ENCODE data around the gene SMAP2.

The SMAP2 gene

DNA sequence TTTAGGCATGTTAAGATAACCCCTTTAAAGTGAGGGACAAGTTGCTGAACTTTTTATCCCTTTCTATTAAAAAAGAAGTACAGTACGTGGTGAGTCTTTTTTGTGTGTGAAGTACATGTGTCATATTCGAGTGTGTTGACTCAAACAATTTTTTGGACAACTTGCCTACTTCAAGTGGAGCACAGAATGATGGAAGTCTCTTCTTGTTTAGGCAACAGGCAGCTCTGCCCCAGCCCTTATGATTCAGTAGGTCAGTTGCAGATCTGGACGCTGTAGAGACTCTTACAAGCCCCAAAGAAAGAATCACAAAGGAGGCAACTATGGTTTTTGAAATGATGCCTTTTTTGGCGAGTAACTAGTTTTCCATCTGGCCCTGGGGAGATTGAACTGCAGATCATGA is 62.3 kb downstream of the SMAP2 start:
- TF ChIP-seq YY1 (IDR thresholded peaks at IDR 0.05; ENCODE audit: low read depth) (no peak), EGR1 (IDR thresholded peaks at IDR 0.05) (no peak), TEAD4 (IDR thresholded peaks at IDR 0.05) (no peak), TAF1 (IDR thresholded peaks at IDR 0.05; ENCODE audit: low read depth) (no peak), ZBTB7A (IDR thresholded peaks at IDR 0.05; ENCODE audit: low read depth) (no peak), EP300 (IDR thresholded peaks at IDR 0.05; ENCODE audit: borderline replicate concordance) (no peak), FOXM1 (IDR thresholded peaks at IDR 0.05; ENCODE audit: borderline replicate concordance, low read depth) (no peak), RAD21 (IDR thresholded peaks at IDR 0.05; ENCODE audit: low read depth) (no peak), CREB1 (IDR thresholded peaks at IDR 0.05; ENCODE audit: low read depth) (no peak), TCF12 (IDR thresholded peaks at IDR 0.05; ENCODE audit: low read depth) (no peak), CEBPB (IDR thresholded peaks at IDR 0.05) (no peak), NFIC (IDR thresholded peaks at IDR 0.05) (no peak)
- TF ChIP-seq, protein P1, sequence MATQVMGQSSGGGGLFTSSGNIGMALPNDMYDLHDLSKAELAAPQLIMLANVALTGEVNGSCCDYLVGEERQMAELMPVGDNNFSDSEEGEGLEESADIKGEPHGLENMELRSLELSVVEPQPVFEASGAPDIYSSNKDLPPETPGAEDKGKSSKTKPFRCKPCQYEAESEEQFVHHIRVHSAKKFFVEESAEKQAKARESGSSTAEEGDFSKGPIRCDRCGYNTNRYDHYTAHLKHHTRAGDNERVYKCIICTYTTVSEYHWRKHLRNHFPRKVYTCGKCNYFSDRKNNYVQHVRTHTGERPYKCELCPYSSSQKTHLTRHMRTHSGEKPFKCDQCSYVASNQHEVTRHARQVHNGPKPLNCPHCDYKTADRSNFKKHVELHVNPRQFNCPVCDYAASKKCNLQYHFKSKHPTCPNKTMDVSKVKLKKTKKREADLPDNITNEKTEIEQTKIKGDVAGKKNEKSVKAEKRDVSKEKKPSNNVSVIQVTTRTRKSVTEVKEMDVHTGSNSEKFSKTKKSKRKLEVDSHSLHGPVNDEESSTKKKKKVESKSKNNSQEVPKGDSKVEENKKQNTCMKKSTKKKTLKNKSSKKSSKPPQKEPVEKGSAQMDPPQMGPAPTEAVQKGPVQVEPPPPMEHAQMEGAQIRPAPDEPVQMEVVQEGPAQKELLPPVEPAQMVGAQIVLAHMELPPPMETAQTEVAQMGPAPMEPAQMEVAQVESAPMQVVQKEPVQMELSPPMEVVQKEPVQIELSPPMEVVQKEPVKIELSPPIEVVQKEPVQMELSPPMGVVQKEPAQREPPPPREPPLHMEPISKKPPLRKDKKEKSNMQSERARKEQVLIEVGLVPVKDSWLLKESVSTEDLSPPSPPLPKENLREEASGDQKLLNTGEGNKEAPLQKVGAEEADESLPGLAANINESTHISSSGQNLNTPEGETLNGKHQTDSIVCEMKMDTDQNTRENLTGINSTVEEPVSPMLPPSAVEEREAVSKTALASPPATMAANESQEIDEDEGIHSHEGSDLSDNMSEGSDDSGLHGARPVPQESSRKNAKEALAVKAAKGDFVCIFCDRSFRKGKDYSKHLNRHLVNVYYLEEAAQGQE (IDR thresholded peaks at IDR 0.05; ENCODE audit: low read depth), result no peak
- TF ChIP-seq, protein P2, sequence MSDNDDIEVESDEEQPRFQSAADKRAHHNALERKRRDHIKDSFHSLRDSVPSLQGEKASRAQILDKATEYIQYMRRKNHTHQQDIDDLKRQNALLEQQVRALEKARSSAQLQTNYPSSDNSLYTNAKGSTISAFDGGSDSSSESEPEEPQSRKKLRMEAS (IDR thresholded peaks at IDR 0.05), result no peak
- TF ChIP-seq, protein P3, sequence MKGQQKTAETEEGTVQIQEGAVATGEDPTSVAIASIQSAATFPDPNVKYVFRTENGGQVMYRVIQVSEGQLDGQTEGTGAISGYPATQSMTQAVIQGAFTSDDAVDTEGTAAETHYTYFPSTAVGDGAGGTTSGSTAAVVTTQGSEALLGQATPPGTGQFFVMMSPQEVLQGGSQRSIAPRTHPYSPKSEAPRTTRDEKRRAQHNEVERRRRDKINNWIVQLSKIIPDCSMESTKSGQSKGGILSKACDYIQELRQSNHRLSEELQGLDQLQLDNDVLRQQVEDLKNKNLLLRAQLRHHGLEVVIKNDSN (IDR thresholded peaks at IDR 0.05), result no peak

DNA sequence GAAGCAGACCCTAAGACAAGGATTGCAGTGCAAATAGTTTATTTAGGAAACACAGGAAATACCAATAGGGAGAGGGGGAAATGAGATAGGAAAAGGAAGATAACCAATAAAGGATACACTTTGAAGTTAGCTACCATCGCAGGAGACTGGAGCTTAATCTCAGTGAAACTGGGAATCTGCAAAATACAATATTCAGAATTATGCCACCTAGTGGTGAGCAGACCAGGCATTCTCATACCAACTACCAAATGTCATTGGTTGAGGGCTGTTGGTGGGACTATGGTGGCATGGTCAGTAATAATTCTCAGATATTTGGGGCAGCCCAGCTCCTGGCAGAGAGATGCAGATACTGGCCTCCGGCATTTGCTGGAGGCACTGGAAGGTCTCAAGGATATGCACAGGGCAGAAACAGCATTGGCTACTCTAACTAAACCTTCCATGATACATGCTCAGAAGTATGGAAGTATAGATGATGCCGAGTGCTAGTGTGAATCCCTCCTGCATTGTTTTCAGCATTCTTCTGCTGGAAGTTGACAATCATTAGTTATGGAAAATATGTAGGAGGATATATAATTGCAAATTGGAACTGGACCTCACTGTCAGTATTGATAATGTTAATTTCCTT is 65.0 kb downstream of the SMAP2 start:
- peak; percentile 41; the same call in 1 of the 2 replicates for TF ChIP-seq RAD21 (IDR thresholded peaks at IDR 0.05; ENCODE audit: low read depth)
- TF ChIP-seq, protein P2 (IDR thresholded peaks at IDR 0.05), result no peak
- TF ChIP-seq EGR1 (IDR thresholded peaks at IDR 0.05), result no peak
- TF ChIP-seq TEAD4 (IDR thresholded peaks at IDR 0.05), result 0 out of 2 replicates have a peak, but pooled peaks have one; percentile 19

DNA sequence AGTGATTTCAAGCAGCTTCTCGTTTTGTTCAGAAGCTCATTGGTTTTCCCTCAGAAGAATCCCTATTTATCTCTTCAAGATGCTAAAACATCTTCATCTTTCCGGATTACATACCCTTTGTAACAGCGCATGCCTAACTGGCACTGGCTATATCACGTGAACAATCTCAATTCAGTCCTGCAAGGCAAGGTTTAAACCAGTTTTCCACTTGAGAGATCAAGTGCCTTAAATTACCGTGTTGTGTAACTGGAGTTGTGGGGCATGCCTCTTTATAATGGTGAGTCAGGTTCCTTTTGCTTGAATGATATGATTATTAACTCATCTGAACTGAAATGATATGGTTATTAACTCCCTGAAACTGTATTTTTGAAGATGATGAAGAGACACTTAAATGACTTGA is 65.7 kb downstream of the SMAP2 start:
- no peak for TF ChIP-seq CREB1 (IDR thresholded peaks at IDR 0.05; ENCODE audit: low read depth)
- no peak for TF ChIP-seq NFIC (IDR thresholded peaks at IDR 0.05)

DNA sequence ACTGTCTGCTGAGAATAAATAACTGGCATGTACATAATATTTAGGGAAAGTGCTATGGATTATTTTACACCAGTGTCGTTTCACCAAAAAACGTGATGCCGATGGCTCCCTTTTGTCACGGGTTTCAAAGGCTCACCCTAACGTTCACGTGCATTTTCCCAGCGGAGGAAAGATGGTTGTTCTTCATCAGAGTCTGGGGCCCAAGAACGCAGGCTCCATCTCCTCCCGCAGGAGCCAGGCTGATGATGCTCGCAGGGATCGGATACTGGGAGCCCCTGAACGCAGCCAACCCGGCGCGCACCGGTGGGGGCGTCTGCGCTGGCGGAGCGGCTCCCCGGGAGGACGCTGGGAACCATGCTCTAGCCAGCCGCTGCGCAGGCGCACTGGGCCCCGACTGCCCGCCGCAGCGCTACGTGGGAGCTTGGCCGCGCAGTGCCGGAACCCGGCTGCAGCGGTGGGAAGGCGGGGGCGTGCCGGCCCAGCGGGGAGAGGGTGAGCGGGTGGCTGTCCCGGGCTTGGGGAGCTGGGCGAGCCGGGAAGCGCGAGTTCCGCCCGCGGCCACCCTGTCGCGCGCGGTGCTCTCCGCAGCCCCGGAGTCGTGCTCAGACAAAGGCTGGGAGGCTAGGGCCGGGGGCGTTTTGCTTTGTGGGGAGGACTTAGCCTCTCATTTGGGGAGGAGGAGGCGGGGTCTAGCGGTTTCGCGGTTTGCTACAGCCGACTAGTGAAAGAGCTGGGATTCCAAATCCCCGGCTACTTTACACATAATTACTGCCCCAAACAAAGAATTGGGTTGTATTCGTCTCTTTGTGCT is 76.4 kb downstream of the SMAP2 start, which contains the start of gene ZFP69B:
Gene ZFP69B, plus strand, starts transcription at position 793 of the 811 bp plus-strand sequence. CDS start 486 bp downstream, outside the sequence.
- no peak for TF ChIP-seq CREB1 (IDR thresholded peaks at IDR 0.05; ENCODE audit: low read depth)
- TF ChIP-seq ZBTB7A (IDR thresholded peaks at IDR 0.05; ENCODE audit: low read depth), result no peak
- TF ChIP-seq, protein P1 (IDR thresholded peaks at IDR 0.05; ENCODE audit: low read depth), result no peak
- 0 out of 2 replicates have a peak, but pooled peaks have one; percentile 19 for TF ChIP-seq TCF12 (IDR thresholded peaks at IDR 0.05; ENCODE audit: low read depth)
- TF ChIP-seq, protein P3 (IDR thresholded peaks at IDR 0.05), result no peak
- no peak for TF ChIP-seq CEBPB (IDR thresholded peaks at IDR 0.05)
- TF ChIP-seq TEAD4 (IDR thresholded peaks at IDR 0.05), result peak; percentile 16; the same call in 1 of the 2 replicates
- TF ChIP-seq TAF1 (IDR thresholded peaks at IDR 0.05; ENCODE audit: low read depth), result peak; percentile 68
- peak; percentile 93 for TF ChIP-seq EGR1 (IDR thresholded peaks at IDR 0.05)
- TF ChIP-seq NFIC (IDR thresholded peaks at IDR 0.05), result no peak
- TF ChIP-seq RAD21 (IDR thresholded peaks at IDR 0.05; ENCODE audit: low read depth), result no peak
- TF ChIP-seq YY1 (IDR thresholded peaks at IDR 0.05; ENCODE audit: low read depth), result peak; percentile 30; the same call in 1 of the 2 replicates
- TF ChIP-seq, protein P2 (IDR thresholded peaks at IDR 0.05), result peak; percentile 83
- TF ChIP-seq FOXM1 (IDR thresholded peaks at IDR 0.05; ENCODE audit: borderline replicate concordance, low read depth), result no peak
- TF ChIP-seq EP300 (IDR thresholded peaks at IDR 0.05; ENCODE audit: borderline replicate concordance), result no peak

DNA sequence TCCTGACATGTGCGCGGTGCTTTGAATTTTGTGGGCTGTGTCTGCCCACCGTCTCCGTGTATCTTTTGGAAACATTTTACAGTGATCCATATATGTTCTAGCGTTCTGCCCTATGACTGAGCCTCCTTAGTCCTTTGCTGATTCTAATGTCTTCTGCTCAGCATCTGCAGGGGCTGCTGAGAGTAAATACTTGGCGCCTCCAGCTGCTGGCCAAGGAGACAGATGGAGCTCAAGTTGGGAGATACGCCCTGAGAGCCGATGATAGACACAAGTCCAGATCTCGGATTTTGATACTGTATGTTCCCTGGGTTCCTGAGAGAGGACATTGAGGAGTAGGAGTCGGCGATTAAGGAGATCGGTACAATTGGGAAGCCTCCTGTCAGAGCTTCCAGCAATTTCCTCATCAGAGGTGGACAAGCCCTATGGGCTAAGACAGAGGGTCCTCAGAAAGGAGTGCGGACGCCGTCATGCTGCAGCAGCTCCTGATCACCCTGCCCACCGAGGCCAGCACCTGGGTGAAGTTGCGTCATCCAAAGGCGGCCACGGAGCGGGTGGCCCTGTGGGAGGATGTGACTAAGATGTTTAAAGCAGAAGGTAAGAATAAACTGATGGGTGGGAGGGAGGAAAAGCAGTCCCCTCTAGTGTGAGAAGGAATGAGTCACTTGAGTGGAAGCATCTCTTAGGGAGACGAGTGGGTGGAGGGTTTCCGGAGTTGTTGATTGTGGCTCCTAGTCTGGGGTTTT is 77.1 kb downstream of the SMAP2 start:
- TF ChIP-seq RAD21 (IDR thresholded peaks at IDR 0.05; ENCODE audit: low read depth) (no peak), CREB1 (IDR thresholded peaks at IDR 0.05; ENCODE audit: low read depth) (no peak)

Measured in Ishikawa (cell line).